ENCODE results near the gene CDC27.

GRCh38 chr17:47229535-47230443 is 40.7 kb upstream of the CDC27 start:
- peak; percentile 100 for TF ChIP-seq CTCF (IDR thresholded peaks at IDR 0.05; ENCODE audit: insufficient read depth, low read depth, low read length)
- no peak for TF ChIP-seq EZH2 (IDR thresholded peaks at IDR 0.05; ENCODE audit: insufficient read depth, low read length)
